Body of pancreas (tissue), 4 donors: ENCODE results near the gene SHLD2. TPM values are rescaled to one million over a fixed set of nuclear protein-coding genes. Genes with fewer than 3 reads are reported as not detected.
"Not testable (repeated sequence)": the region's sequence is repeated elsewhere in the genome, so short reads cannot be mapped to it uniquely, and the experiment has no call there.

ENCODE experiments used
- ATAC-seq: fragments of 150-250 bp; one replicate; pipeline ENCODE4 v1.9.1; 2016
- DNase-seq, 4 donors: peaks; one replicate each; pipeline ENCODE4 v3.0.0-alpha.2; 2019
- H3K27ac ChIP-seq, 4 donors: fragments of 200-600 bp; sonication (generic); 1 replicate in 3 of 4; 2 replicates in 1 of 4; pipeline versions ENCODE4 v1.5.1 to v1.6.1; 2016 to 2019; ENCODE audit warnings: mild to moderate bottlenecking in 1 of 4, mixed read lengths in 1 of 4, moderate library complexity in 1 of 4
- H3K27me3 ChIP-seq, 2 donors: fragments of 200-600 bp; sonication (generic); one replicate each; pipeline ENCODE4 v1.6.0; 2016; ENCODE audit warnings: mild to moderate bottlenecking in 1 of 2
- H3K36me3 ChIP-seq, 2 donors: fragments of 200-600 bp; sonication (generic); replicated peaks in 1 of 2; 2 replicates each; pipeline ENCODE4 v1.5.1; 2016; ENCODE audit warnings: low read depth in 2 of 2; ENCODE audit not compliant: insufficient read depth in 1 of 2
- H3K4me1 ChIP-seq: fragments of 200-600 bp; sonication (generic); one replicate; pipeline ENCODE4 v1.6.0; 2016
- H3K4me3 ChIP-seq, 2 donors: fragments of 200-600 bp; sonication (generic); 1 replicate in 1 of 2; 2 replicates in 1 of 2; pipeline ENCODE4 v1.5.1; 2016 to 2019
- H3K9me3 ChIP-seq, 3 donors: fragments of 200-600 bp; sonication (generic); 1 replicate in 2 of 3; 2 replicates in 1 of 3; pipeline ENCODE4 v1.5.1; 2016
- WGBS, 2 donors: methylation state at CpG; one replicate each; pipeline ENCODE4 v1.1.5; 2017; 5-methylcytosine and 5-hydroxymethylcytosine counted together
- intact Hi-C: fragments of 100-400 bp; cut with DNase I; formaldehyde crosslinking; loops from one replicate; pipeline ENCODE4 v1.15.1; 2023
- total RNA-seq, 2 donors: library from RNA; depleted of rRNA; stranded (reverse); fragments of >200 nt; gene quantifications; one replicate each; pipeline ENCODE4 v1.1.0, GENCODE V29; 2016

Gene SHLD2
- total RNA-seq, 2 donors from 2014 or later: 15.2 to 16.3 TPM

GRCh38 chr10:87184421-87184820, 89.4 kb downstream of the SHLD2 start:
- H3K27ac ChIP-seq, H3K27me3 ChIP-seq, intact Hi-C loops, H3K36me3 ChIP-seq, H3K9me3 ChIP-seq, H3K4me3 ChIP-seq, ATAC-seq, H3K4me1 ChIP-seq: not testable (repeated sequence)
- DNase-seq: peak in 1 of 4 donors; percentile 32
- WGBS, 2 donors: 66 to 93% methylated on average over 5 to 6 of the region's 6 CpGs

- H3K27ac ChIP-seq, DNase-seq, H3K9me3 ChIP-seq, H3K4me3 ChIP-seq, H3K4me1 ChIP-seq, H3K27me3 ChIP-seq, ATAC-seq, H3K36me3 ChIP-seq, intact Hi-C loops: not testable (repeated sequence)
- 83 to 100% methylated on average over 2 to 3 of the region's 4 CpGs for WGBS, 2 donors
Observed at GRCh38 chr10:87186016-87186415, 91.0 kb downstream of the SHLD2 start.

GRCh38 chr10:87187573-87187972, 92.6 kb downstream of the SHLD2 start:
- H3K4me1 ChIP-seq, intact Hi-C loops, H3K27ac ChIP-seq, DNase-seq, H3K27me3 ChIP-seq, H3K4me3 ChIP-seq, H3K9me3 ChIP-seq, ATAC-seq, H3K36me3 ChIP-seq: not testable (repeated sequence)
- WGBS, 2 donors: 75 to 77% methylated on average over 3 of the region's 3 CpGs

GRCh38 chr10:87191841-87192240, 96.8 kb downstream of the SHLD2 start:
- H3K27me3 ChIP-seq, H3K27ac ChIP-seq, H3K36me3 ChIP-seq, H3K4me1 ChIP-seq, DNase-seq, ATAC-seq, H3K4me3 ChIP-seq, H3K9me3 ChIP-seq, intact Hi-C loops: not testable (repeated sequence)
- 88 to 98% methylated on average over 3 of the region's 3 CpGs for WGBS, 2 donors

DNA sequence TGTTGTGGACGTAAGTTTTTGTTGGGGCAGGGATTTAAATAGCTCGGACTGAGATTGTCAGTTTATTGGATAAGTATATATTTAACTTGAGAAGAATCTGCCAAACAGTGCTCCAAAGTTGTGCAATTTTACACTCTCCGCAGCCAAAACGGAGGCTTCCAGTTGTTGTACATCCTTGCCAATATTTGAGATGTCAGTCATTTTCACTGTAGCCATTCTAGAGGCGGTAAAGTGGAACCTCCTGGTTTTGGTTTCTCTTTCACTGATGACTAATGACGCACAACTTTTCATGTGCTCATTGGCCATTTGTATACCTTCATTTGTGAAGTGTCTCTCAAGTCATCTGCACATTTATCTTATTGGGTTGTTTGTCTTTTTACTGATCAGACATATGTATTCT, 105.9 kb downstream of the SHLD2 start:
- H3K27ac ChIP-seq, H3K4me3 ChIP-seq, H3K36me3 ChIP-seq, H3K27me3 ChIP-seq, H3K9me3 ChIP-seq, H3K4me1 ChIP-seq, intact Hi-C loops: not testable (repeated sequence)
- 29 to 33% methylated on average over 6 of the region's 6 CpGs for WGBS, 2 donors
- DNase-seq (peak; percentile 29 to 52 (median 36)), ATAC-seq (peak; percentile 75)

DNA sequence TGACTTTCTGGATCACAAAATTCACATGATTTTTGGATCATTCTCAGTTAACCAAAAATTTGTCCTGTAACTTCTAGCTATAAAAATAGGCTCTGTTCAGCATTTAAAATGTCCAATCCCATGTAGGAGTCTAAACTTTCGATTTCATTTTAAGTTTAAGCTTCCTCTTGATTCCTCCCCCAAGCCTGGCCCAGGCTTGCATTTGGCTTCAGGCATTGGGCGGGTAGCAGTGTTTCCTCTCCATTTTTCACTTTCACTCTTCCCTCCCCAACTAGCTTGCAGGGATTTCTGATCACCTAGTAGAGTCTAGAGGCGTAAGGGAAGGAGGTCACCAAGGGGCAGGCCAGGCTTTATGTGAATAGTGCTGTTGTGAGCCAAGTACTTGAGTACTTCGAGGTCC, 109.8 kb downstream of the SHLD2 start:
- H3K4me3 ChIP-seq, DNase-seq, H3K4me1 ChIP-seq, ATAC-seq, H3K27ac ChIP-seq, intact Hi-C loops, H3K36me3 ChIP-seq, H3K27me3 ChIP-seq, H3K9me3 ChIP-seq: not testable (repeated sequence)
- WGBS, 2 donors: 59 to 70% methylated on average over 2 of the region's 4 CpGs

- WGBS, 2 donors: 85 to 90% methylated on average over 4 of the region's 4 CpGs
- H3K36me3 ChIP-seq, intact Hi-C loops, DNase-seq, H3K27me3 ChIP-seq, H3K4me1 ChIP-seq, H3K27ac ChIP-seq, H3K9me3 ChIP-seq, ATAC-seq, H3K4me3 ChIP-seq: not testable (repeated sequence)
Observed at GRCh38 chr10:87206922-87207321, 111.9 kb downstream of the SHLD2 start.

DNA sequence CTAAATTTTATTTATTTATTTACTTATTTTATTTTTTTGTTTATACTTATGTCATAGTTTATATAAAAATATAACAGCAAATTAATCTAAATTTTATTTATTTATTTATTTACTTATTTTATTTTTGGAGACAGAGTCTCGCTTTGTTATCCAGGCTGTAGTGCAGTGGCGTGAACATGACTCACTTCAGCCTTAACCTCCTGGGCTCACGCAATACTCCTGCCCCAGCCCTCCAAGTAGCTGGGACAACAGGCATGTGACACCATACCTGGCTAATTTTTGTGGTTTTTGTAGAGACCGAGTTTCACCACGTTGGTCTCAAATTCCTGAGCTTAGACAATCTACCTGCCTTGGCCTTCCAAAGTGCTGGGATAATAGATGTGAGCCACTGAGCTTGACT, 115.3 kb downstream of the SHLD2 start:
- H3K4me3 ChIP-seq, ATAC-seq, H3K4me1 ChIP-seq, DNase-seq, intact Hi-C loops, H3K9me3 ChIP-seq, H3K36me3 ChIP-seq, H3K27ac ChIP-seq, H3K27me3 ChIP-seq: not testable (repeated sequence)
- WGBS, 2 donors: 94 to 95% methylated on average over 5 of the region's 5 CpGs

GRCh38 chr10:87211848-87212247, 116.8 kb downstream of the SHLD2 start:
- H3K4me1 ChIP-seq, DNase-seq, H3K9me3 ChIP-seq, H3K27ac ChIP-seq, H3K4me3 ChIP-seq, H3K27me3 ChIP-seq, H3K36me3 ChIP-seq, intact Hi-C loops, ATAC-seq: not testable (repeated sequence)
- WGBS, 2 donors: 56 to 77% methylated on average over 2 of the region's 2 CpGs

- H3K4me1 ChIP-seq, H3K36me3 ChIP-seq, H3K9me3 ChIP-seq, H3K27me3 ChIP-seq, ATAC-seq, H3K4me3 ChIP-seq, H3K27ac ChIP-seq, intact Hi-C loops, DNase-seq: not testable (repeated sequence)
- whole genome bisulfite sequencing, 2 donors: 75 to 91% methylated on average over 3 to 4 of the region's 8 CpGs
Observed at GRCh38 chr10:87213150-87213765, 118.3 kb downstream of the SHLD2 start.

DNA sequence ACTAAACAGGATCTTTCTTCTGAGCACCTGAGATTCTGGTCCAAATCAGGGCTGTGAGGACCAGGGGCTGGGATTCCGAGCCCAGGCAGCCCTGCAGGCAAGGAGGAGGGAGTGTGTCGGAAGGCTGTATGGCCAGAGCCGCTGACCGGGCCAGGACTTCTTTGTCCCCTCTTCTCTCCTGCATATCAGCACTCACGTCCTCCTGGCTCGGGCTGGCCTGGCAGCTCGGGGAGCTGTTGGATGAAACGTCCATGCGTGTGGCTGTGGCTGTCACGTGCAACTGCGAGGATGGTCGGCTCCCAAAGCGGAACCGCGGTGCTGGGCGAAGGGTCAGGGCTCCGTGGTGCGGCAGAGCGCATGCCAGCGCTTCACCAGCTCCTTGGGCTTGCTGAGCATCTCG, 118.8 kb downstream of the SHLD2 start:
- H3K4me1 ChIP-seq, H3K27ac ChIP-seq, DNase-seq, H3K36me3 ChIP-seq, H3K27me3 ChIP-seq, intact Hi-C loops, H3K4me3 ChIP-seq, ATAC-seq, H3K9me3 ChIP-seq: not testable (repeated sequence)
- 85 to 100% methylated on average over 1 to 10 of the region's 21 CpGs for WGBS, 2 donors

DNA sequence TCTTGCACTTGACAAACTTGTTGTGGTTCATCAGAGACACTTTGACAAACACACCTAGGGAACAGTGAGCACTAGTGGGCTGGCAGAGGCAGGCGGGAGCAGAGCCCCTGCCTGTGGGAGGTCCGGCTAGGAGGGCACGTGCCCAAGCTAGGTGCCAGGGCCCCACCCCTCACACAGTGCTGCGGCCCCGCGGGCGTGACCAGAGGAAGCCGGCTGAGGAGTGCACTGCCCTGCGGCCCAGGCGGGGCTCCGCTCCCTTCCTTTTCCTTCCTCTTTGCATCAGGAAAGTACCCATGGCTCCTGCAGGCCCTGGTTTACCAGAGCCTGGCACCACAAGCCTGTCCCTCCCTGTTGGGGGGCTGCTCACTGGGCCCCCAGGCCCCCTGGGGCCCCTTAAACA, 121.1 kb downstream of the SHLD2 start:
- 55 to 93% methylated on average over 6 to 8 of the region's 11 CpGs for WGBS, 2 donors
- peak; percentile 18 for ATAC-seq
- H3K27me3 ChIP-seq: not testable (repeated sequence)

More for the DNA sequence above, 121.1 kb downstream of the SHLD2 start:
- H3K27ac ChIP-seq, intact Hi-C loops, DNase-seq, H3K4me3 ChIP-seq, H3K9me3 ChIP-seq, H3K36me3 ChIP-seq, H3K4me1 ChIP-seq: not testable (repeated sequence)
